Liver (tissue), 3 donors: ENCODE data around the gene TSEN2.

Experiments used
- ATF3 ChIP-seq: IDR thresholded peaks from 2 replicates; pipeline ENCODE4 v1.6.1; 2016; ENCODE audit warnings: antibody characterized with exemption
- EGR1 ChIP-seq, 2 donors: IDR thresholded peaks; 2 replicates each; pipeline ENCODE4 v1.6.1; 2016 to 2018; ENCODE audit warnings: antibody characterized with exemption in 2 of 2, low read depth in 2 of 2
- GABPA ChIP-seq, 2 donors: IDR thresholded peaks in 1 of 2; conservative IDR thresholded peaks in 1 of 2; 2 replicates each; pipeline ENCODE4 v1.6.1; 2016; ENCODE audit warnings: antibody characterized with exemption in 2 of 2, mild to moderate bottlenecking in 1 of 2, moderate library complexity in 1 of 2
- JUND ChIP-seq, 2 donors: IDR thresholded peaks; 2 replicates each; pipeline ENCODE4 v1.6.1; 2016; ENCODE audit warnings: antibody characterized with exemption in 2 of 2
- MAX ChIP-seq: IDR thresholded peaks from 2 replicates; pipeline ENCODE4 v1.6.1; 2016; ENCODE audit warnings: antibody characterized with exemption
- RAD21 ChIP-seq, 2 donors: IDR thresholded peaks; 2 replicates each; pipeline ENCODE4 v1.6.1; 2016; ENCODE audit warnings: antibody characterized with exemption in 2 of 2, mild to moderate bottlenecking in 2 of 2
- SP1 ChIP-seq: IDR thresholded peaks from 2 replicates; pipeline ENCODE4 v1.6.1; 2018; ENCODE audit warnings: antibody characterized with exemption, mild to moderate bottlenecking
- TAF1 ChIP-seq: conservative IDR thresholded peaks from 2 replicates; pipeline ENCODE4 v1.6.1; 2016; ENCODE audit warnings: antibody characterized with exemption, mild to moderate bottlenecking
- YY1 ChIP-seq: IDR thresholded peaks from 2 replicates; pipeline ENCODE4 v1.6.1; 2016; ENCODE audit warnings: antibody characterized with exemption, mild to moderate bottlenecking
- TF ChIP-seq, protein P1 (sequence below): fragments of 150-350 bp; IDR thresholded peaks from 2 replicates; pipeline ENCODE4 v1.5.1; 2017; ENCODE audit warnings: improper control_type of control experiment, low read depth, low read length; ENCODE audit not compliant: missing input control
- TF ChIP-seq, protein P2 (sequence below): IDR thresholded peaks from 2 replicates; pipeline ENCODE4 v1.6.1; 2016; ENCODE audit warnings: antibody characterized with exemption, mild to moderate bottlenecking
- donor health status: healthy.
- donor health status: healthy.

DNA sequence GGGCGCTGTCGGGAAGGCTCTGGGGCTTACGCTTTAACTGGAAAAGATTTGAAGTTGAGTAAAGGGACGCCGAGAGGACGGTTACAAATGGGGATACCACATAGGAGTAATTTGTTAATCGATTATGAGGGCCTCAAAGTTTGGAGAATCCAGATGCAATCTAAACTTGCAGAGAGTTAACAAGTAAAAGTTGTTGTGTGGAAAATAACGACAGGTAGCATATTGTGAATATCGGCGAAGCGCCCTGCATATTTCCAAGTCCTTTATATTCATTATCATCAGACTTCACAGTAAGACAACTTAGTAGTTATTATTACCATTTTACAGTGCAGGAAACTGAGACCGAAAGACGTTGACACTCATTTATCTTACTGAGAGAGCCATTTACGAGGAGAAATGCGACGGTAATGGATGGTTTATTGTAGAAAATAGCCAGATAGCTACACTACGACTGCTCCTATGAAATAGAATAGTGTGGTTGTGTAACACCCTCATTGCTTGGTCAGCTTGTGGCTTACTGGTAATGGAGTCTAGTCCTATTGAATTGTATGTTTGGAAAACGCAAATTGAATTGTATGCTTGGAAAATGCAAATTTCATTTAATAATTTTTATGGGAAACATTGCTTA lies 73.3 kb downstream of the TSEN2 start:
- TF ChIP-seq, protein P1, sequence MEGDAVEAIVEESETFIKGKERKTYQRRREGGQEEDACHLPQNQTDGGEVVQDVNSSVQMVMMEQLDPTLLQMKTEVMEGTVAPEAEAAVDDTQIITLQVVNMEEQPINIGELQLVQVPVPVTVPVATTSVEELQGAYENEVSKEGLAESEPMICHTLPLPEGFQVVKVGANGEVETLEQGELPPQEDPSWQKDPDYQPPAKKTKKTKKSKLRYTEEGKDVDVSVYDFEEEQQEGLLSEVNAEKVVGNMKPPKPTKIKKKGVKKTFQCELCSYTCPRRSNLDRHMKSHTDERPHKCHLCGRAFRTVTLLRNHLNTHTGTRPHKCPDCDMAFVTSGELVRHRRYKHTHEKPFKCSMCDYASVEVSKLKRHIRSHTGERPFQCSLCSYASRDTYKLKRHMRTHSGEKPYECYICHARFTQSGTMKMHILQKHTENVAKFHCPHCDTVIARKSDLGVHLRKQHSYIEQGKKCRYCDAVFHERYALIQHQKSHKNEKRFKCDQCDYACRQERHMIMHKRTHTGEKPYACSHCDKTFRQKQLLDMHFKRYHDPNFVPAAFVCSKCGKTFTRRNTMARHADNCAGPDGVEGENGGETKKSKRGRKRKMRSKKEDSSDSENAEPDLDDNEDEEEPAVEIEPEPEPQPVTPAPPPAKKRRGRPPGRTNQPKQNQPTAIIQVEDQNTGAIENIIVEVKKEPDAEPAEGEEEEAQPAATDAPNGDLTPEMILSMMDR = no peak
- TF ChIP-seq SP1 (no peak), EGR1 (IDR thresholded peaks at IDR 0.05; ENCODE audit: low read depth in 2 of 2) (no peak), ATF3 (no peak), RAD21 (IDR thresholded peaks at IDR 0.05) (no peak), GABPA (IDR thresholded peaks at IDR 0.05 in 1 of 2, conservative IDR thresholded peaks at IDR 0.05 in 1 of 2) (no peak), YY1 (peak; percentile 84), MAX (no peak), JUND (IDR thresholded peaks at IDR 0.05) (no peak), TAF1 (no peak)
- TF ChIP-seq, protein P2, sequence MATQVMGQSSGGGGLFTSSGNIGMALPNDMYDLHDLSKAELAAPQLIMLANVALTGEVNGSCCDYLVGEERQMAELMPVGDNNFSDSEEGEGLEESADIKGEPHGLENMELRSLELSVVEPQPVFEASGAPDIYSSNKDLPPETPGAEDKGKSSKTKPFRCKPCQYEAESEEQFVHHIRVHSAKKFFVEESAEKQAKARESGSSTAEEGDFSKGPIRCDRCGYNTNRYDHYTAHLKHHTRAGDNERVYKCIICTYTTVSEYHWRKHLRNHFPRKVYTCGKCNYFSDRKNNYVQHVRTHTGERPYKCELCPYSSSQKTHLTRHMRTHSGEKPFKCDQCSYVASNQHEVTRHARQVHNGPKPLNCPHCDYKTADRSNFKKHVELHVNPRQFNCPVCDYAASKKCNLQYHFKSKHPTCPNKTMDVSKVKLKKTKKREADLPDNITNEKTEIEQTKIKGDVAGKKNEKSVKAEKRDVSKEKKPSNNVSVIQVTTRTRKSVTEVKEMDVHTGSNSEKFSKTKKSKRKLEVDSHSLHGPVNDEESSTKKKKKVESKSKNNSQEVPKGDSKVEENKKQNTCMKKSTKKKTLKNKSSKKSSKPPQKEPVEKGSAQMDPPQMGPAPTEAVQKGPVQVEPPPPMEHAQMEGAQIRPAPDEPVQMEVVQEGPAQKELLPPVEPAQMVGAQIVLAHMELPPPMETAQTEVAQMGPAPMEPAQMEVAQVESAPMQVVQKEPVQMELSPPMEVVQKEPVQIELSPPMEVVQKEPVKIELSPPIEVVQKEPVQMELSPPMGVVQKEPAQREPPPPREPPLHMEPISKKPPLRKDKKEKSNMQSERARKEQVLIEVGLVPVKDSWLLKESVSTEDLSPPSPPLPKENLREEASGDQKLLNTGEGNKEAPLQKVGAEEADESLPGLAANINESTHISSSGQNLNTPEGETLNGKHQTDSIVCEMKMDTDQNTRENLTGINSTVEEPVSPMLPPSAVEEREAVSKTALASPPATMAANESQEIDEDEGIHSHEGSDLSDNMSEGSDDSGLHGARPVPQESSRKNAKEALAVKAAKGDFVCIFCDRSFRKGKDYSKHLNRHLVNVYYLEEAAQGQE = no peak
